ENCODE data around the gene DNAAF2.

Gene DNAAF2

DNA sequence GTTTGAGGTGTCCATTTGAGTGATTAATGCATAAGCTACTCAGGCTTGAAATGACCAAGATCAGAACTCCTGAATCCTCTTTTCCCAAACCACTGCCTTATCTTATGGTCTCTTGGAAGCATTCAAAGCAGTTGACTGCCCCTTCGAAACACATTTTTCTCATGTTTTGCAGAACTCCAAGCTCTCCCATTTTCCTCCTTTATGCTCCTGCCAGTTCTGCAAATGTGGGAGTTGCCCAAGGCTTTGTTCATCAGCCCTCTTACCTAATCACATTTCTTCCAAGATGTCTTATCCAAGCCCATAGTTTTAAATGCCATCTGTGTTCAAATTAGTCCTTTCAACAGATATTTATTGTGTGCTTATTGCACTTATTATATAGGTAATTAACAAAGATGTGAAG is 1.8 kb upstream of the DNAAF2 start:
- TF ChIP-seq, protein P1, sequence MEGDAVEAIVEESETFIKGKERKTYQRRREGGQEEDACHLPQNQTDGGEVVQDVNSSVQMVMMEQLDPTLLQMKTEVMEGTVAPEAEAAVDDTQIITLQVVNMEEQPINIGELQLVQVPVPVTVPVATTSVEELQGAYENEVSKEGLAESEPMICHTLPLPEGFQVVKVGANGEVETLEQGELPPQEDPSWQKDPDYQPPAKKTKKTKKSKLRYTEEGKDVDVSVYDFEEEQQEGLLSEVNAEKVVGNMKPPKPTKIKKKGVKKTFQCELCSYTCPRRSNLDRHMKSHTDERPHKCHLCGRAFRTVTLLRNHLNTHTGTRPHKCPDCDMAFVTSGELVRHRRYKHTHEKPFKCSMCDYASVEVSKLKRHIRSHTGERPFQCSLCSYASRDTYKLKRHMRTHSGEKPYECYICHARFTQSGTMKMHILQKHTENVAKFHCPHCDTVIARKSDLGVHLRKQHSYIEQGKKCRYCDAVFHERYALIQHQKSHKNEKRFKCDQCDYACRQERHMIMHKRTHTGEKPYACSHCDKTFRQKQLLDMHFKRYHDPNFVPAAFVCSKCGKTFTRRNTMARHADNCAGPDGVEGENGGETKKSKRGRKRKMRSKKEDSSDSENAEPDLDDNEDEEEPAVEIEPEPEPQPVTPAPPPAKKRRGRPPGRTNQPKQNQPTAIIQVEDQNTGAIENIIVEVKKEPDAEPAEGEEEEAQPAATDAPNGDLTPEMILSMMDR (IDR thresholded peaks at IDR 0.05; ENCODE audit: low read depth, low read length), result no peak
- in situ Hi-C loops (cut with HindIII; ENCODE audit: low sequenced_read_pairs), result no loop called here
- H3K4me3 ChIP-seq (ENCODE audit: low read depth, low read length), result no peak overlapping the region
- no peak for DNase-seq (ENCODE audit: low read depth, low spot score)

DNA sequence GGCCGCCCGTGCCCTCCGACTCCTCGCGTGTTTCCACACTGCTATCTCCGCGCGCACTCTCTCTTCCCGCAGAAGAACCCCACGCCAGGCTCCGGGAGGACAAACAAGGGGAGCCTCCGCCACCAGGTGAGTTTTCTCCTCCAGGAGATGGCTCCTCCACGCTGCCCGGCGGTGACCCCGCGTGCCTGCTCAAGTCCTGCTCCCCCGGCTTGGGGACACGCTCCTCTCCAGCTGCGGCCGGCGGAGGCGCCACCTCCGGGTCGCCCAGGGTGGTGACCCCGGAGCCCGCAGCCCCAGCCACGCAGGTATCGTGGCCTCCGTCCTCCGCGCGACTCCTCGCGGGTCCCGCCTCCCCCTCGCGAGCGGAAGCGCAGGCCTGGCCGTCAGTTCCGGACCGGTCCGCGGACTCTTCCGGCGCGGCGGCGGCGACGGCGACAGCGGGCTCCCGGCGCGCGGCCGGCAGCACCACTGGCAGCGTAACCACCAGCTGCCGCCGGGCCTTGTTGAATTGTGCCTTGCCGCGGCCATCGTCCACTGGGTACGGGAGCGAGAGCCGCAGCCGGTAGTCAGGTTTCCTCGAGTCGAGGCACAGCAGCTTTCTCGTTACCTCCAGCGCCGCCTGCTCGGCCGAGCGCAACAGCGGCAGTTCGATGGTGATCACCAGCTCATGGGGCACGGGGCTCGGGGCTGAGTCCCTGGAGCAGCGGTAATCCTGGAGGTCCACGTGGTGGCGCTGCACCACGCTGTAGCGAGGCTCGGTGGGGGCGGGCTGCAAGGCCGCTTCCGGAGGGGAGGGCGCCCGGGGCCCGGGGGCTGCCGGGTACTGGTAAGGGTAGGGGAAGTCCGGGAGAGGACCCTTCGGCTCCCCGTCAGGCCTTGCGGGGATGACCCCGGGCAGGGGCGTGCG is 1.2 kb downstream of the DNAAF2 start:
- TF ChIP-seq, protein P1 (IDR thresholded peaks at IDR 0.05; ENCODE audit: low read depth, low read length), result peak; percentile 76
- peak; percentile 98 for DNase-seq (ENCODE audit: low read depth, low spot score)
- peak overlapping the region; percentile 96 for H3K4me3 ChIP-seq (ENCODE audit: low read depth, low read length)
- in situ Hi-C loops (cut with HindIII; ENCODE audit: low sequenced_read_pairs), result no loop called here

DNA sequence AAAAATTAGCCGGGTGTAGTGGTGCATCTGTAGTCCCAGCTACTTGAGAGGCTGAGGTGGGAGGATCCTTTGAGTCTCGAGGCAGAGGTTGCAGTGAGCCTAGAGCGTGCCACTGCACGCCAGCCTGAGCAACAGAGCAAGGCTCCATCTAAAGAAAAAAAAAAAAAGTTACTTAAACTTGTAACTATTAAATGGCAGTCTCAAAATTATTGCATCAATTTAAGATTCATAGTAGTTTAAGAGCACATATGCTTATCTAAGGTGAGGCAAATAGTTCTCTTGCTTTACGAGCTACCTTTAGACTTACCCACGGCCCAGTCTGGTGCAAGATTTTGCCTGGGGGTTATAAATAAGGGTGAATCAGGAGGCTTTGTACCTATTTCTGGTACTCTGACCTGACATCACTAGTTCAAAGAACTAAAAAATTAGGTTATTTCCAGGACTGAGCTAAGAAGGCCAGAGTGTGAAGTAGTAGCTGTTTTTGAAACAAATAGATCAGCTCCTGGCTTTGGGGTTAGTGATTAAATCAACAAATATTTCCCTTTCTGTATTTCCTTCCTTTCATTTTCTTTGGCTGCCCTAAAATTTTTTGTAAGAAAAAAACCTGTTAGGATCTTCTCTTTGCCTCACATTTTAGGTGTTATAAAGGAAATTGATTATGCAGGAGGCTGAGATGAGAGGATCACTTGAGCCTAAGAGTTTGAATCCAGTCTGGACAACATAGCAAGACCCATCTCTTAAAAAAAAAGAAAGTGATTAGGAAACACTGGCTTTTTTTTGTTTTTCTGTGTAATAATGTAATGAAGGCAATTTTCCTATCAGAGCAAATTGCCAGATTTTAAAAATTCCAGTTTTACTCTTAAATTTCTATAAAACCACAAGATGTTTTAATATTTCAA is 10.9 kb downstream of the DNAAF2 start:
- H3K4me3 ChIP-seq (ENCODE audit: low read depth, low read length), result no peak overlapping the region
- in situ Hi-C loops (cut with HindIII; ENCODE audit: low sequenced_read_pairs), result no loop called here
- DNase-seq (ENCODE audit: low read depth, low spot score), result no peak
- TF ChIP-seq, protein P1 (IDR thresholded peaks at IDR 0.05; ENCODE audit: low read depth, low read length), result no peak

DNA sequence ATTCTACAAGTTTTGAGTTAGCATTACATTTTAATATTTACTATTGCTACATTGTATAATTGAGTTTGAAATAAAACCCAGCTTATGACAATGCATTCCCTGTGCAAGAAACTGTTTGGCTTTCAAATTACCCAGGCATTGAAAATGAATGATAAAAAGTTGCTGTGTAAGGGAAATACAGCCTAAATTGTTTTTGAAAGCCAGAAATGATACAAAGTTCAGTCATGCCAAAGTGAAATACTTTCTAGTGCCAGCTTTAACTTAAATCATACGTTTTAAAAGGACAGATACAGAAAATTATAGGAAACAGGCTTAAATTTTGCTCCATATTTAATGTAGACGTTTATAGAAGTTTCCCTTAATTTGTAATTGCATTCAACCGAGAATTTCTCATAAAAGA is 11.7 kb downstream of the DNAAF2 start:
- no peak for DNase-seq (ENCODE audit: low read depth, low spot score)
- in situ Hi-C loops (cut with HindIII; ENCODE audit: low sequenced_read_pairs), result no loop called here
- no peak overlapping the region for H3K4me3 ChIP-seq (ENCODE audit: low read depth, low read length)
- TF ChIP-seq, protein P1 (IDR thresholded peaks at IDR 0.05; ENCODE audit: low read depth, low read length), result no peak

DNA sequence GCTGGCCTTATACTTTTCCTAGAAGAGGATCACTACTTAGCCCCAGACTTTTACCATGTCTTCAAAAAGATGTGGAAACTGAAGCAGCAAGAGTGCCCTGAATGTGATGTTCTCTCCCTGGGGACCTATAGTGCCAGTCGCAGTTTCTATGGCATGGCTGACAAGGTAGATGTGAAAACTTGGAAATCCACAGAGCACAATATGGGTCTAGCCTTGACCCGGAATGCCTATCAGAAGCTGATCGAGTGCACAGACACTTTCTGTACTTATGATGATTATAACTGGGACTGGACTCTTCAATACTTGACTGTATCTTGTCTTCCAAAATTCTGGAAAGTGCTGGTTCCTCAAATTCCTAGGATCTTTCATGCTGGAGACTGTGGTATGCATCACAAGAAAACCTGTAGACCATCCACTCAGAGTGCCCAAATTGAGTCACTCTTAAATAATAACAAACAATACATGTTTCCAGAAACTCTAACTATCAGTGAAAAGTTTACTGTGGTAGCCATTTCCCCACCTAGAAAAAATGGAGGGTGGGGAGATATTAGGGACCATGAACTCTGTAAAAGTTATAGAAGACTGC is 12.9 kb downstream of the DNAAF2 start:
- TF ChIP-seq, protein P1 (IDR thresholded peaks at IDR 0.05; ENCODE audit: low read depth, low read length), result no peak
- DNase-seq (ENCODE audit: low read depth, low spot score), result no peak
- in situ Hi-C loops (cut with HindIII; ENCODE audit: low sequenced_read_pairs), result no loop called here
- H3K4me3 ChIP-seq (ENCODE audit: low read depth, low read length), result peak overlapping the region; percentile 93

Data from astrocyte of the spinal cord (primary cell).